GM18519 (cell line): ENCODE data around the gene GPR45.

ENCODE experiments used
- ATAC-seq: cut with Tn5 transposase; IDR thresholded peaks from one replicate; pipeline ENCODE4 v1.9.1; 2021; ENCODE audit warnings: mild to moderate bottlenecking, moderate library complexity; ENCODE audit not compliant: unreplicated experiment, low FRiP score

Gene GPR45

GRCh38 chr2:105252271-105252670 lies 10.7 kb downstream of the GPR45 start:
- ATAC-seq = no peak

- no peak for ATAC-seq
Observed at GRCh38 chr2:105254531-105255210, 13.1 kb downstream of the GPR45 start.

GRCh38 chr2:105255979-105256378 lies 14.4 kb downstream of the GPR45 start:
- ATAC-seq = no peak

GRCh38 chr2:105256431-105257047 lies 15.0 kb downstream of the GPR45 start:
- ATAC-seq = no peak

GRCh38 chr2:105257981-105258380 lies 16.4 kb downstream of the GPR45 start:
- no peak for ATAC-seq

GRCh38 chr2:105258835-105259350 lies 17.4 kb downstream of the GPR45 start:
- ATAC-seq = no peak

- ATAC-seq = no peak
Observed at GRCh38 chr2:105261061-105261460, 19.5 kb downstream of the GPR45 start.

GRCh38 chr2:105262651-105263091 lies 21.1 kb downstream of the GPR45 start:
- no peak for ATAC-seq

GRCh38 chr2:105269426-105269825 lies 27.9 kb downstream of the GPR45 start:
- no peak for ATAC-seq

- ATAC-seq = no peak
Observed at GRCh38 chr2:105271393-105272045, 30.0 kb downstream of the GPR45 start.

- ATAC-seq = no peak
Observed at GRCh38 chr2:105272176-105272575, 30.6 kb downstream of the GPR45 start.

GRCh38 chr2:105274046-105274445 lies 32.5 kb downstream of the GPR45 start:
- ATAC-seq = no peak

GRCh38 chr2:105278654-105279053 lies 37.1 kb downstream of the GPR45 start:
- no peak for ATAC-seq

GRCh38 chr2:105279126-105279525 lies 37.6 kb downstream of the GPR45 start:
- ATAC-seq = no peak

- no peak for ATAC-seq
Observed at GRCh38 chr2:105280281-105280680, 38.7 kb downstream of the GPR45 start.

- ATAC-seq = no peak
Observed at GRCh38 chr2:105283532-105283931, 42.0 kb downstream of the GPR45 start.

- no peak for ATAC-seq
Observed at GRCh38 chr2:105287692-105288091, 46.1 kb downstream of the GPR45 start.

GRCh38 chr2:105288133-105288532 lies 46.6 kb downstream of the GPR45 start:
- no peak for ATAC-seq

GRCh38 chr2:105290981-105291660 lies 49.6 kb downstream of the GPR45 start:
- ATAC-seq = no peak

GRCh38 chr2:105291981-105292380 lies 50.4 kb downstream of the GPR45 start:
- ATAC-seq = no peak
